Left lung (tissue), 10 donors: ENCODE measurements around the gene RNF5. TPM values are rescaled to one million over a fixed set of nuclear protein-coding genes. Genes with fewer than 3 reads are reported as not detected.
"Not testable (repeated sequence)": the region's sequence is repeated elsewhere in the genome, so short reads cannot be mapped to it uniquely, and the experiment has no call there.

Experiments used
- ATAC-seq: fragments of 200-7000 bp; cut with Tn5 transposase; one replicate; pipeline ENCODE4 v1.9.1; 2020; ENCODE audit warnings: moderate library complexity
- DNase-seq, 4 donors: peaks; one replicate each; pipeline ENCODE4 v3.0.0-alpha.2; 2013 to 2020
- H3K27ac ChIP-seq, 2 donors: fragments of 200-600 bp; sonication (generic) in 1 of 2; one replicate each; pipeline versions ENCODE4 v1.5.0 to v1.8.0; 2020 to 2021
- H3K27me3 ChIP-seq, 2 donors: fragments of 200-600 bp; sonication (generic) in 1 of 2; one replicate each; pipeline versions ENCODE4 v1.5.0 to v1.8.0; 2020 to 2021
- H3K36me3 ChIP-seq, 2 donors: fragments of 200-600 bp; sonication (generic) in 1 of 2; one replicate each; pipeline versions ENCODE4 v1.5.0 to v1.8.0; 2020 to 2021
- H3K4me1 ChIP-seq, 2 donors: fragments of 200-600 bp; one replicate each; pipeline ENCODE4 v1.8.0; 2021
- H3K4me3 ChIP-seq, 2 donors: fragments of 200-600 bp; sonication (generic) in 1 of 2; one replicate each; pipeline versions ENCODE4 v1.5.0 to v1.8.0; 2020 to 2021; ENCODE audit warnings: mild to moderate bottlenecking in 1 of 2
- H3K9me3 ChIP-seq, 2 donors: fragments of 200-600 bp; sonication (generic) in 1 of 2; one replicate each; pipeline versions ENCODE4 v1.5.0 to v1.8.0; 2020 to 2021
- CTCF ChIP-seq, 2 donors: fragments of 200-600 bp; sonication (generic) in 1 of 2; IDR thresholded peaks; one replicate each; pipeline versions ENCODE4 v1.5.0 to v1.8.0; 2021; ENCODE audit warnings: antibody characterized with exemption in 2 of 2
- intact Hi-C, 2 donors: fragments of 100-400 bp; cut with DNase I; formaldehyde crosslinking; loops; one replicate each; pipeline versions ENCODE4 v1.11.2 to v1.14.2; 2022
- polyA plus RNA-seq, 6 donors: library from polyadenylated mRNA; unstranded; fragments of 120-200 nt; gene quantifications; one replicate each; pipeline ENCODE4 v1.2.1, GENCODE V29; 2013; ENCODE audit not compliant: insufficient read length in 6 of 6
- total RNA-seq, 2 donors: library from RNA; stranded (reverse); fragmentation: NEBNext Ultra II Directional; extraction: Animal tissue kit (Norgen Biotek cat#: 25700); gene quantifications; one replicate each; pipeline ENCODE4 v1.2.1, GENCODE V29; 2021
- donor health status: DM: no; HTN: yes; CAD: no.
- donor health status: DM: no; HTN: no; CAD: no.

The RNF5 gene
- total and polyA plus RNA-seq, 8 donors = 43.9 to 81.5 (median 68.2) TPM

GRCh38 chr6:32210191-32210601 lies 32.0 kb downstream of the RNF5 start:
- H3K4me1 ChIP-seq = no peaks in the 10 kb centered on the region
- H3K27me3 ChIP-seq = no peaks in the 10 kb centered on the region
- H3K9me3 ChIP-seq = no peaks in the 10 kb centered on the region
- ATAC-seq (no peak), DNase-seq (no peak)
- H3K4me3 ChIP-seq = no peak overlapping the region
- H3K27ac ChIP-seq = no peak overlapping the region
- peaks cover 0 to 13% of the 10 kb centered on the region in 2 donors for H3K36me3 ChIP-seq
- intact Hi-C loops = no loop called here
- no peak for TF ChIP-seq CTCF (IDR thresholded peaks at IDR 0.05)

GRCh38 chr6:32211432-32211831 lies 33.2 kb downstream of the RNF5 start:
- ATAC-seq, intact Hi-C loops, H3K27ac ChIP-seq, H3K4me1 ChIP-seq, DNase-seq, H3K9me3 ChIP-seq, H3K27me3 ChIP-seq, H3K4me3 ChIP-seq: not testable (repeated sequence)
- H3K36me3 ChIP-seq = peaks cover 0 to 13% of the 10 kb centered on the region in 2 donors

GRCh38 chr6:32212076-32212760 lies 34.0 kb downstream of the RNF5 start:
- DNase-seq = no peak
- H3K4me1 ChIP-seq = no peaks in the 10 kb centered on the region
- TF ChIP-seq CTCF (IDR thresholded peaks at IDR 0.05) = no peak
- no peak overlapping the region for H3K4me3 ChIP-seq
- ATAC-seq = no peak
- H3K9me3 ChIP-seq = no peaks in the 10 kb centered on the region
- H3K27me3 ChIP-seq = no peaks in the 10 kb centered on the region
- intact Hi-C loops = no loop called here
- peaks cover 0 to 13% of the 10 kb centered on the region in 2 donors for H3K36me3 ChIP-seq
- H3K27ac ChIP-seq = no peak overlapping the region

GRCh38 chr6:32213649-32214048 lies 35.4 kb downstream of the RNF5 start:
- DNase-seq (no peak), ATAC-seq (no peak)
- intact Hi-C loops = no loop called here
- no peaks in the 10 kb centered on the region for H3K9me3 ChIP-seq
- H3K36me3 ChIP-seq = peaks cover 0 to 9% of the 10 kb centered on the region in 2 donors
- no peak overlapping the region for H3K27ac ChIP-seq
- no peak for TF ChIP-seq CTCF (IDR thresholded peaks at IDR 0.05)
- H3K4me3 ChIP-seq = no peak overlapping the region
- no peaks in the 10 kb centered on the region for H3K27me3 ChIP-seq
- H3K4me1 ChIP-seq = no peaks in the 10 kb centered on the region

GRCh38 chr6:32214126-32214525 lies 35.9 kb downstream of the RNF5 start:
- Histone ChIP-seq H3K27ac (no peak overlapping the region), H3K36me3 (peaks cover 0 to 11% of the 10 kb centered on the region in 2 donors), H3K4me1 (no peaks in the 10 kb centered on the region), H3K9me3 (no peaks in the 10 kb centered on the region), H3K27me3 (no peaks in the 10 kb centered on the region), H3K4me3 (no peak overlapping the region)
- intact Hi-C loops = no loop called here
- no peak for TF ChIP-seq CTCF (IDR thresholded peaks at IDR 0.05)
- DNase-seq (no peak), ATAC-seq (no peak)

- DNase-seq (no peak), ATAC-seq (no peak)
- Histone ChIP-seq H3K4me3 (no peak overlapping the region), H3K4me1 (no peaks in the 10 kb centered on the region), H3K36me3 (peaks cover 0 to 13% of the 10 kb centered on the region in 2 donors), H3K9me3 (no peaks in the 10 kb centered on the region), H3K27ac (no peak overlapping the region), H3K27me3 (no peaks in the 10 kb centered on the region)
- intact Hi-C loops = no loop called here
- no peak for TF ChIP-seq CTCF (IDR thresholded peaks at IDR 0.05)
Observed at GRCh38 chr6:32215617-32216016, 37.4 kb downstream of the RNF5 start.
